Measurements from ENCODE around the gene SZT2.

GRCh38 chr1:43451701-43452532 lies 62.2 kb downstream of the SZT2 start:
- TF ChIP-seq CTCF (conservative IDR thresholded peaks at IDR 0.05 in 1 of 2, IDR thresholded peaks at IDR 0.05 in 1 of 2; ENCODE audit: low read depth in 1 of 2, low read length in 2 of 2) (no peak), EZH2 (IDR thresholded peaks at IDR 0.05; ENCODE audit: low read length, missing control alignments) (no peak)
